ENCODE results near the gene TCN1. TPM values are rescaled to one million over a fixed set of nuclear protein-coding genes. Genes with fewer than 3 reads are reported as not detected.

Gene TCN1
- total and polyA plus RNA-seq, 9 of the 15 experiments (the other 6 are each of a cell fraction or from before 2014, with no cell fraction given): 0.63 to 25.9 (median 8.0) TPM

- ATAC-seq (no peak), DNase-seq (ENCODE audit: extremely low read depth in 1 of 4, low spot score in 3 of 4) (no peak), FAIRE-seq (no peak)
- Histone ChIP-seq H3K9ac (ENCODE audit: insufficient read depth in 1 of 2, low read depth in 2 of 2, low read length in 2 of 2) (no peak overlapping the region), H2AFZ (ENCODE audit: low read depth, low read length) (peak overlapping the region; percentile 72), H4K20me1 (replicated peaks; ENCODE audit: control insufficient read depth, insufficient read depth, low read length) (no peaks in the 10 kb centered on the region), H3K4me3 (no peak overlapping the region), H3K79me2 (ENCODE audit: control insufficient read depth, insufficient read depth, low read length) (peaks cover 21% of the 10 kb centered on the region), H3K9me1 (ENCODE audit: control insufficient read depth, insufficient read depth, low read length) (no peaks in the 10 kb centered on the region), H3K36me3 (ENCODE audit: control insufficient read depth, insufficient read depth, low read length) (peaks cover 3% of the 10 kb centered on the region; the same call in 1 of the 3 replicates), H3K27me3 (ENCODE audit: control insufficient read depth in 2 of 2, insufficient read depth in 2 of 2, low read length in 2 of 2) (no peaks in the 10 kb centered on the region), H3K27ac (ENCODE audit: extremely low read depth, low read depth, low read length) (peak overlapping the region; percentile 44; the same call in 1 of the 3 replicates), H3K4me2 (ENCODE audit: insufficient read depth, low read length) (no peak overlapping the region), H3K9me3 (replicated peaks; ENCODE audit: control insufficient read depth, insufficient read depth, low read depth, low read length) (no peaks in the 10 kb centered on the region), H3K4me1 (replicated peaks in 1 of 2; ENCODE audit: control insufficient read depth in 2 of 2, insufficient read depth in 2 of 2, low read length in 2 of 2) (peaks cover 7 to 26% of the 10 kb centered on the region in 2 experiments; a peak in 4 of 5 replicates)
- no peak for TF ChIP-seq ZC3H4 (CRISPR knock-in tag; IDR thresholded peaks at IDR 0.05; ENCODE audit: borderline replicate concordance)
- TF ChIP-seq TFAM (CRISPR knock-in tag; conservative IDR thresholded peaks at IDR 0.05): no peak
- TF ChIP-seq ZBTB1 (CRISPR knock-in tag; IDR thresholded peaks at IDR 0.05; ENCODE audit: borderline replicate concordance, low read depth): no peak
- no peak for TF ChIP-seq ELF4 (CRISPR knock-in tag; IDR thresholded peaks at IDR 0.05)
- no peak for TF ChIP-seq TEAD2 (tag; IDR thresholded peaks at IDR 0.05)
- no peak for TF ChIP-seq ILF3 (IDR thresholded peaks at IDR 0.05; ENCODE audit: borderline replicate concordance)
- 42% methylated on average over 1 of the region's 1 CpG for WGBS (ENCODE audit: insufficient coverage, low coverage, missing lambda C conversion rate)
- intact Hi-C loops (cut with micrococcal nuclease) (loop anchor here (5.0 to 10.0 kb wide), 2 partner anchors 378 to 521 kb away; no protein-coding TSS in a partner anchor), in situ Hi-C loops (cut with MboI) (no loop called here)
- BruUV-seq (replicated peaks): no TSS peak
- CTCF ChIA-PET (ENCODE audit: low intra/inter-chr PET ratio): no interaction called here
- POLR2A ChIA-PET: no interaction called here
These were observed 52.3 kb downstream of the TCN1 start for GRCh38 chr11:59814021-59814420.

GRCh38 chr11:59813364-59813763, 52.9 kb downstream of the TCN1 start:
- ATAC-seq (no peak), DNase-seq (ENCODE audit: extremely low read depth in 1 of 4, low spot score in 3 of 4) (no peak), FAIRE-seq (no peak)
- Histone ChIP-seq H3K4me3 (no peak overlapping the region), H3K9ac (ENCODE audit: insufficient read depth in 1 of 2, low read depth in 2 of 2, low read length in 2 of 2) (no peak overlapping the region), H3K79me2 (ENCODE audit: control insufficient read depth, insufficient read depth, low read length) (peaks cover 28% of the 10 kb centered on the region), H3K36me3 (ENCODE audit: control insufficient read depth, insufficient read depth, low read length) (peaks cover 10% of the 10 kb centered on the region; the same call in 1 of the 3 replicates), H3K4me2 (ENCODE audit: insufficient read depth, low read length) (no peak overlapping the region), H3K4me1 (replicated peaks in 1 of 2; ENCODE audit: control insufficient read depth in 2 of 2, insufficient read depth in 2 of 2, low read length in 2 of 2) (peaks cover 7 to 26% of the 10 kb centered on the region in 2 experiments; a peak in 4 of 5 replicates), H3K9me3 (replicated peaks; ENCODE audit: control insufficient read depth, insufficient read depth, low read depth, low read length) (no peaks in the 10 kb centered on the region), H3K27me3 (ENCODE audit: control insufficient read depth in 2 of 2, insufficient read depth in 2 of 2, low read length in 2 of 2) (no peaks in the 10 kb centered on the region), H3K9me1 (ENCODE audit: control insufficient read depth, insufficient read depth, low read length) (no peaks in the 10 kb centered on the region), H4K20me1 (replicated peaks; ENCODE audit: control insufficient read depth, insufficient read depth, low read length) (no peaks in the 10 kb centered on the region), H3K27ac (ENCODE audit: extremely low read depth, low read depth, low read length) (no peak overlapping the region), H2AFZ (ENCODE audit: low read depth, low read length) (no peak overlapping the region)
- ChIA-PET CTCF (ENCODE audit: low intra/inter-chr PET ratio) (no interaction called here), POLR2A (no interaction called here)
- in situ Hi-C loops (cut with MboI) (no loop called here), intact Hi-C loops (cut with micrococcal nuclease) (loop anchor here (5.0 to 10.0 kb wide), 2 partner anchors 379 to 521 kb away; no protein-coding TSS in a partner anchor)
- no TSS peak for BruUV-seq (replicated peaks)
- WGBS (ENCODE audit: insufficient coverage, low coverage, missing lambda C conversion rate): 100% methylated on average over 1 of the region's 1 CpG
- no peak for TF ChIP-seq FIP1L1 (IDR thresholded peaks at IDR 0.05; ENCODE audit: low read depth, low read length, poor library complexity, severe bottlenecking)
- TF ChIP-seq PBX2 (CRISPR knock-in tag; IDR thresholded peaks at IDR 0.05; ENCODE audit: low read depth): no peak
- TF ChIP-seq PBX2 (tag; conservative IDR thresholded peaks at IDR 0.05; ENCODE audit: low read depth): no peak
- TF ChIP-seq JUND (IDR thresholded peaks at IDR 0.05; ENCODE audit: borderline replicate concordance, low read depth, low read length): no peak
- TF ChIP-seq JUND (tag; IDR thresholded peaks at IDR 0.05; ENCODE audit: borderline replicate concordance, low read depth, low read length): no peak
- TF ChIP-seq RNF219 (CRISPR knock-in tag; IDR thresholded peaks at IDR 0.05): no peak

Data from K562 (cell line).